ENCODE data around the gene MUC6. TPM values are rescaled to one million over a fixed set of nuclear protein-coding genes. Genes with fewer than 3 reads are reported as not detected.

Gene MUC6
- total RNA-seq, 1 experiment from 2014 or later, result 0.07 TPM

DNA sequence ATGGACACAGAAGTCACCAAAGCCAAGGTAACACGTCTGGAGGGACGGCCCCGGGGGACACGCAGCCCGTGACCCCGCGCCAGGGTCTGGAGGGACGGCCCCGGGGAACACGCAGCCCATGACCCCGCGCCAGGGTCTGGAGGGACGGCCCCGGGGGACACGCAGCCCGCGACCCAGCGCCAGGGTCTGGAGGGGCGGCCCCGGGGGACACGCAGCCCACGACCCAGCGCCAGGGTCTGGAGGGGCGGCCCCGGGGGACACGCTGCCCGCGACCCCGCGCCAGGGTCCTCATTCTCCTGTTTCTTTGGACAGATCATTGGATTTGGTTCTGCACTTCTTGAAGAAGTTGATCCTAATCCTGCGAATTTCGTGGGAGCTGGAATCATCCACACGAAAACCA lies 27.1 kb downstream of the MUC6 start:
- intact Hi-C loops (cut with micrococcal nuclease; ENCODE audit: unreplicated experiment), result no loop called here
- no peak overlapping the region for H3K27ac ChIP-seq
- no peaks in the 10 kb centered on the region for H3K9me3 ChIP-seq (ENCODE audit: insufficient read depth, low read depth)
- H3K4me2 ChIP-seq, result no peak overlapping the region
- no peak overlapping the region for H2AFZ ChIP-seq
- no TSS peak for BruUV-seq (replicated peaks)
- no peak overlapping the region for H3K4me3 ChIP-seq
- TF ChIP-seq EZH2 (IDR thresholded peaks at IDR 0.05; ENCODE audit: low read depth), result no peak
- no peak for TF ChIP-seq CTCF (conservative IDR thresholded peaks at IDR 0.05)
- POLR2A ChIA-PET (ENCODE audit: unreplicated experiment), result no interaction called here
- no peaks in the 10 kb centered on the region for H3K79me2 ChIP-seq (ENCODE audit: low read depth)
- no peaks in the 10 kb centered on the region for H3K36me3 ChIP-seq (ENCODE audit: low read depth)
- no peaks in the 10 kb centered on the region for H3K27me3 ChIP-seq (ENCODE audit: insufficient read depth, low read depth)
- H3K4me1 ChIP-seq (replicated peaks; ENCODE audit: insufficient read depth), result no peaks in the 10 kb centered on the region
- H4K20me1 ChIP-seq (ENCODE audit: insufficient read depth), result no peaks in the 10 kb centered on the region
- CTCF ChIA-PET, result no interaction called here
- no peaks in the 10 kb centered on the region for H3K9me2 ChIP-seq (ENCODE audit: insufficient read depth)
- no peak for DNase-seq
- H3F3A ChIP-seq (ENCODE audit: insufficient read depth, low read depth), result no peaks in the 10 kb centered on the region

GRCh38 chr11:1008803-1009145 lies 27.7 kb downstream of the MUC6 start:
- no peaks in the 10 kb centered on the region for H3K4me1 ChIP-seq (replicated peaks; ENCODE audit: insufficient read depth)
- ChIA-PET POLR2A (ENCODE audit: unreplicated experiment) (no interaction called here), CTCF (no interaction called here)
- intact Hi-C loops (cut with micrococcal nuclease; ENCODE audit: unreplicated experiment), result no loop called here
- no TSS peak for BruUV-seq (replicated peaks)
- no peak for DNase-seq
- H3K79me2 ChIP-seq (ENCODE audit: low read depth), result no peaks in the 10 kb centered on the region
- no peaks in the 10 kb centered on the region for H3F3A ChIP-seq (ENCODE audit: insufficient read depth, low read depth)
- TF ChIP-seq CTCF (conservative IDR thresholded peaks at IDR 0.05), result no peak
- TF ChIP-seq EZH2 (IDR thresholded peaks at IDR 0.05; ENCODE audit: low read depth), result no peak
- no peak overlapping the region for H2AFZ ChIP-seq
- no peak overlapping the region for H3K4me3 ChIP-seq
- no peak overlapping the region for H3K4me2 ChIP-seq
- no peaks in the 10 kb centered on the region for H3K36me3 ChIP-seq (ENCODE audit: low read depth)
- no peaks in the 10 kb centered on the region for H3K9me2 ChIP-seq (ENCODE audit: insufficient read depth)
- H3K27me3 ChIP-seq (ENCODE audit: insufficient read depth, low read depth), result no peaks in the 10 kb centered on the region
- no peak overlapping the region for H3K27ac ChIP-seq
- H3K9me3 ChIP-seq (ENCODE audit: insufficient read depth, low read depth), result no peaks in the 10 kb centered on the region
- no peaks in the 10 kb centered on the region for H4K20me1 ChIP-seq (ENCODE audit: insufficient read depth)

DNA sequence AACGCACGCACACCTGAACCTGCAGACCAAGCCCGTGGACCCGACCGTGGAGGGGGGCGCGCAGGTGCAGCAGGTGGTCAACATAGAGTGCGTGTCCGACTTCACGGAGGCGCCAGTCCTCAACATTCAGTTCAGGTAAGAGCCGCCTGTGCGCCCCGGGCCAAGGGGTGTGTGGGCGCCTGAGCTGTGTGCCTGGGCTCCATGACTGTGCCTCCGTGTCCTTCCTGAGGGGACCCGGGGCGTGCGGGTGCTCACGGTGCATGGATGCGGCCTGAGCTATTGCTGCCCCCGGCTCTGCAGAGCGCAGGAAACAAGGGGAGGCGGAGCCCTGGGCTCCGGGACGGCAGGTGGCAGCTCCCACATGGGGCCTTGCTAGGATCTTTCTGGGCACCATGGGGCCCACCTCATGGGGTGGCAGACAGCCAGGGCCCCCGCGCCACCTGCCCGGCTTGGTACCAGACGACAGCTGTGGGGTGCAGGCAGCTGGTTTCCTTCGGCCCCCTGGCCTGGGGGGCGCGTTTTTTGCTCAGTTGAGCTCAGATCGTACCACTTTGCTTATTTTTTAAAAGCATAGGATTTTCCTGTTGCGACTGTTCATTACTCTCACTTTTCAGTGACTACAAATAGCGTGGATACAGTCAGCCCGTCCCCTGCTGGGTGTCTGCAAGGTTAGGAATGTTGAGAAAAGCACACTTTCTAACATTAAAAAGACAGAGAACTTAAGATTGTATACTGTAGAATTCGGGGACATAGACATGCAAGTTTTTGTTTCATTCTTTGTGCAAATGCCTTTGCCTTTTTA lies 28.3 kb downstream of the MUC6 start:
- DNase-seq, result no peak
- H3K27me3 ChIP-seq (ENCODE audit: insufficient read depth, low read depth), result no peaks in the 10 kb centered on the region
- H3K4me3 ChIP-seq, result no peak overlapping the region
- H3K79me2 ChIP-seq (ENCODE audit: low read depth), result no peaks in the 10 kb centered on the region
- no peaks in the 10 kb centered on the region for H3K9me3 ChIP-seq (ENCODE audit: insufficient read depth, low read depth)
- H3K4me2 ChIP-seq, result no peak overlapping the region
- H3K27ac ChIP-seq, result no peak overlapping the region
- H3K4me1 ChIP-seq (replicated peaks; ENCODE audit: insufficient read depth), result no peaks in the 10 kb centered on the region
- no peaks in the 10 kb centered on the region for H3K9me2 ChIP-seq (ENCODE audit: insufficient read depth)
- CTCF ChIA-PET, result no interaction called here
- no peaks in the 10 kb centered on the region for H3F3A ChIP-seq (ENCODE audit: insufficient read depth, low read depth)
- H2AFZ ChIP-seq, result no peak overlapping the region
- no peaks in the 10 kb centered on the region for H3K36me3 ChIP-seq (ENCODE audit: low read depth)
- no TSS peak for BruUV-seq (replicated peaks)
- H4K20me1 ChIP-seq (ENCODE audit: insufficient read depth), result no peaks in the 10 kb centered on the region
- TF ChIP-seq CTCF (conservative IDR thresholded peaks at IDR 0.05), result no peak
- TF ChIP-seq EZH2 (IDR thresholded peaks at IDR 0.05; ENCODE audit: low read depth), result no peak
- intact Hi-C loops (cut with micrococcal nuclease; ENCODE audit: unreplicated experiment), result no loop called here
- POLR2A ChIA-PET (ENCODE audit: unreplicated experiment), result no interaction called here
